Prostate gland (tissue), 2 donors: ENCODE results near the gene GPC5. TPM values are rescaled to one million over a fixed set of nuclear protein-coding genes. Genes with fewer than 3 reads are reported as not detected.

Experiments
- DNase-seq: peaks from one replicate; pipeline ENCODE4 v3.0.0-alpha.2; 2019; ENCODE audit warnings: low spot score
- H3K27ac ChIP-seq, 2 donors: fragments of 200-600 bp; sonication (generic); 2 replicates each; pipeline ENCODE4 v1.5.1; 2017 to 2019
- H3K27me3 ChIP-seq: fragments of 200-600 bp; sonication (generic); replicated peaks from 2 replicates; pipeline ENCODE4 v1.5.1; 2019; ENCODE audit not compliant: insufficient read depth
- H3K36me3 ChIP-seq, 2 donors: fragments of 200-600 bp; sonication (generic); 1 replicate in 1 of 2; 2 replicates in 1 of 2; pipeline versions ENCODE4 v1.5.1 to v1.8.1; 2017 to 2019
- H3K4me1 ChIP-seq: fragments of 200-600 bp; sonication (generic); replicated peaks from 2 replicates; pipeline ENCODE4 v1.5.1; 2019
- H3K4me3 ChIP-seq, 2 donors: fragments of 200-600 bp; sonication (generic); 2 replicates each; pipeline ENCODE4 v1.5.1; 2017 to 2019
- H3K9me3 ChIP-seq: fragments of 200-600 bp; sonication (generic); 2 replicates; pipeline ENCODE4 v1.5.1; 2017
- POLR2A ChIP-seq: fragments of 450-650 bp; IDR thresholded peaks from one replicate; pipeline ENCODE4 v1.6.1; 2016; ENCODE audit warnings: antibody characterized with exemption, mild to moderate bottlenecking
- POLR2AphosphoS5 ChIP-seq: sonication (generic); formaldehyde crosslinking; IDR thresholded peaks from one replicate; pipeline ENCODE4 v1.6.1; 2017; ENCODE audit warnings: antibody characterized with exemption
- WGBS: methylation state at CpG from one replicate; pipeline ENCODE4 v1.1.5; 2018; 5-methylcytosine and 5-hydroxymethylcytosine counted together
- intact Hi-C: fragments of 100-400 bp; cut with DNase I; formaldehyde crosslinking; loops from one replicate; pipeline ENCODE4 v1.14.2; 2022
- total RNA-seq, 2 donors: library from RNA; depleted of rRNA; stranded (reverse); fragments of >200 nt; gene quantifications; one replicate each; pipeline ENCODE4 v1.1.0, GENCODE V29; 2016
- TF ChIP-seq, protein P1 (sequence below), 4 experiments: fragments of 200-600 bp in 2 of 4; fragments of 450-650 bp in 2 of 4; sonication (generic) in 2 of 4; IDR thresholded peaks; 1 replicate in 3 of 4; 2 replicates in 1 of 4; pipeline ENCODE4 v1.5.1; 2016 to 2019; ENCODE audit warnings: antibody characterized with exemption in 4 of 4, mild to moderate bottlenecking in 2 of 4, moderate library complexity in 2 of 4

GPC5 gene
- total RNA-seq, 2 donors from 2014 or later = 0.23 to 35.0 TPM

- no peaks in the 10 kb centered on the region for H3K9me3 ChIP-seq
- no peak overlapping the region for H3K4me3 ChIP-seq
- no peak overlapping the region for H3K27ac ChIP-seq
- intact Hi-C loops = no loop called here
- no peaks in the 10 kb centered on the region for H3K36me3 ChIP-seq
- H3K4me1 ChIP-seq = no peaks in the 10 kb centered on the region
- 62% methylated on average over 3 of the region's 3 CpGs for WGBS
- H3K27me3 ChIP-seq = no peaks in the 10 kb centered on the region
- no peak for DNase-seq
- TF ChIP-seq POLR2AphosphoS5 (no peak), POLR2A (no peak)
- TF ChIP-seq, protein P1, sequence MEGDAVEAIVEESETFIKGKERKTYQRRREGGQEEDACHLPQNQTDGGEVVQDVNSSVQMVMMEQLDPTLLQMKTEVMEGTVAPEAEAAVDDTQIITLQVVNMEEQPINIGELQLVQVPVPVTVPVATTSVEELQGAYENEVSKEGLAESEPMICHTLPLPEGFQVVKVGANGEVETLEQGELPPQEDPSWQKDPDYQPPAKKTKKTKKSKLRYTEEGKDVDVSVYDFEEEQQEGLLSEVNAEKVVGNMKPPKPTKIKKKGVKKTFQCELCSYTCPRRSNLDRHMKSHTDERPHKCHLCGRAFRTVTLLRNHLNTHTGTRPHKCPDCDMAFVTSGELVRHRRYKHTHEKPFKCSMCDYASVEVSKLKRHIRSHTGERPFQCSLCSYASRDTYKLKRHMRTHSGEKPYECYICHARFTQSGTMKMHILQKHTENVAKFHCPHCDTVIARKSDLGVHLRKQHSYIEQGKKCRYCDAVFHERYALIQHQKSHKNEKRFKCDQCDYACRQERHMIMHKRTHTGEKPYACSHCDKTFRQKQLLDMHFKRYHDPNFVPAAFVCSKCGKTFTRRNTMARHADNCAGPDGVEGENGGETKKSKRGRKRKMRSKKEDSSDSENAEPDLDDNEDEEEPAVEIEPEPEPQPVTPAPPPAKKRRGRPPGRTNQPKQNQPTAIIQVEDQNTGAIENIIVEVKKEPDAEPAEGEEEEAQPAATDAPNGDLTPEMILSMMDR (IDR thresholded peaks at IDR 0.05) = no peak
Observed at GRCh38 chr13:92412481-92412880, 1014.1 kb downstream of the GPC5 start.

DNA sequence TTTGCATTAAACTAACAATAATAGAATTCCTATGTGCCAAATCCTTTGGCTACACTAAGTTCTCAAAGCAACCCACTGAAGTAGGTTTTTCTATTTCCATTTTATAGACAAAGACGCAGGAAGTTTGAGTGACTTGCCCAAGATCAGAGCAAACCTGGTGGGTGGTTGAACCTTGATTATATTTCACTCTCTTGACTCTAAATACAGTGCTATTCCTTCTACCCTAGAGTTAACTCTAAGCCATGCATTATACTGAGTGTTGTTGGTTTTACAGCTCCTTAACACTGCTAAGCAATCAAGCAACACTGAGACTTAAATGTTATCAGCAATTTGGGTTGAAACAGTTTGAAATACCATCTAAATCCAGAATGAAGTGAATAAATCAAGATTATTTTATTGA, 1014.6 kb downstream of the GPC5 start:
- DNase-seq = no peak
- no peaks in the 10 kb centered on the region for H3K36me3 ChIP-seq
- no peaks in the 10 kb centered on the region for H3K27me3 ChIP-seq
- WGBS = 40% methylated on average over 1 of the region's 1 CpG
- H3K4me1 ChIP-seq = no peaks in the 10 kb centered on the region
- no peak overlapping the region for H3K27ac ChIP-seq
- H3K9me3 ChIP-seq = no peaks in the 10 kb centered on the region
- no peak overlapping the region for H3K4me3 ChIP-seq
- TF ChIP-seq POLR2AphosphoS5 (no peak), POLR2A (no peak)
- TF ChIP-seq, protein P1 (IDR thresholded peaks at IDR 0.05) = no peak
- intact Hi-C loops = no loop called here

GRCh38 chr13:92413452-92413851, 1015.0 kb downstream of the GPC5 start:
- Histone ChIP-seq H3K4me3 (no peak overlapping the region), H3K27me3 (no peaks in the 10 kb centered on the region), H3K9me3 (no peaks in the 10 kb centered on the region), H3K4me1 (no peaks in the 10 kb centered on the region), H3K36me3 (no peaks in the 10 kb centered on the region), H3K27ac (no peak overlapping the region)
- no peak for DNase-seq
- intact Hi-C loops = no loop called here
- TF ChIP-seq, protein P1 (IDR thresholded peaks at IDR 0.05) = no peak
- TF ChIP-seq POLR2AphosphoS5 (no peak), POLR2A (no peak)
- WGBS = 30% methylated on average over 3 of the region's 3 CpGs

- H3K9me3 ChIP-seq = no peaks in the 10 kb centered on the region
- no peak overlapping the region for H3K27ac ChIP-seq
- 70% methylated on average over 4 of the region's 4 CpGs for WGBS
- H3K4me3 ChIP-seq = no peak overlapping the region
- H3K36me3 ChIP-seq = no peaks in the 10 kb centered on the region
- TF ChIP-seq, protein P1 (IDR thresholded peaks at IDR 0.05) = no peak
- TF ChIP-seq POLR2A (no peak), POLR2AphosphoS5 (no peak)
- intact Hi-C loops = no loop called here
- DNase-seq = no peak
- no peaks in the 10 kb centered on the region for H3K27me3 ChIP-seq
- no peaks in the 10 kb centered on the region for H3K4me1 ChIP-seq
Observed at GRCh38 chr13:92414851-92415250, 1016.4 kb downstream of the GPC5 start.

GRCh38 chr13:92415781-92416180, 1017.4 kb downstream of the GPC5 start:
- H3K4me3 ChIP-seq = no peak overlapping the region
- H3K27ac ChIP-seq = no peak overlapping the region
- intact Hi-C loops = no loop called here
- no peaks in the 10 kb centered on the region for H3K4me1 ChIP-seq
- no peaks in the 10 kb centered on the region for H3K27me3 ChIP-seq
- no peak for DNase-seq
- TF ChIP-seq POLR2AphosphoS5 (no peak), POLR2A (no peak)
- TF ChIP-seq, protein P1 (IDR thresholded peaks at IDR 0.05) = no peak
- no peaks in the 10 kb centered on the region for H3K9me3 ChIP-seq
- H3K36me3 ChIP-seq = no peaks in the 10 kb centered on the region
